GM19193 (cell line): ENCODE results near the gene LRRC3C.

Source experiments
- POLR2A ChIP-seq: IDR thresholded peaks from 4 replicates; pipeline ENCODE4 v1.6.1; 2011; ENCODE audit not compliant: insufficient read depth, insufficient read length; ENCODE audit errors: extremely low read depth

The LRRC3C gene

GRCh38 chr17:39927101-39927928 is at the start of gene LRRC3C, which contains the start of gene ORMDL3:
LRRC3C (plus strand) TSS chr17:39927732; CDS start chr17:39941524, 13,792 bp downstream.
ORMDL3 (minus strand) TSS chr17:39927601; CDS start chr17:39924203, 3,398 bp downstream.
- peak; percentile 73 for TF ChIP-seq POLR2A

GRCh38 chr17:39887078-39887477 is 40.5 kb upstream of the LRRC3C start:
- TF ChIP-seq POLR2A: no peak

GRCh38 chr17:39889200-39889599 is 38.3 kb upstream of the LRRC3C start:
- TF ChIP-seq POLR2A: no peak

- TF ChIP-seq POLR2A: no peak
These were observed 32.7 kb upstream of the LRRC3C start for GRCh38 chr17:39894681-39895376.

- no peak for TF ChIP-seq POLR2A
These were observed 29.4 kb upstream of the LRRC3C start for GRCh38 chr17:39898088-39898487.

GRCh38 chr17:39899215-39899614 is 28.3 kb upstream of the LRRC3C start:
- TF ChIP-seq POLR2A: no peak

- no peak for TF ChIP-seq POLR2A
These were observed 24.2 kb upstream of the LRRC3C start for GRCh38 chr17:39903158-39903884.

GRCh38 chr17:39904990-39905288 is 22.6 kb upstream of the LRRC3C start:
- no peak for TF ChIP-seq POLR2A

- TF ChIP-seq POLR2A: no peak
These were observed 18.7 kb upstream of the LRRC3C start for GRCh38 chr17:39908789-39909352.

- TF ChIP-seq POLR2A: no peak
These were observed 13.5 kb upstream of the LRRC3C start for GRCh38 chr17:39913989-39914388.

- no peak for TF ChIP-seq POLR2A
These were observed 12.0 kb upstream of the LRRC3C start for GRCh38 chr17:39915559-39915958.

GRCh38 chr17:39916918-39917317 is 10.6 kb upstream of the LRRC3C start:
- no peak for TF ChIP-seq POLR2A

GRCh38 chr17:39919087-39919683 is 8.3 kb upstream of the LRRC3C start:
- TF ChIP-seq POLR2A: no peak

GRCh38 chr17:39920218-39921210 is 7.0 kb upstream of the LRRC3C start:
- no peak for TF ChIP-seq POLR2A

- TF ChIP-seq POLR2A: peak; percentile 12
These were observed 6.2 kb upstream of the LRRC3C start for GRCh38 chr17:39921323-39921722.
